ENCODE results near the gene SNAPC1.
"Not testable (repeated sequence)": the region's sequence is repeated elsewhere in the genome, so short reads cannot be mapped to it uniquely, and the experiment has no call there.

The SNAPC1 gene

GRCh38 chr14:61750708-61751474 lies 11.3 kb upstream of the SNAPC1 start:
- DNase-seq, result peak; percentile 96

GRCh38 chr14:61751475-61751989 lies 10.7 kb upstream of the SNAPC1 start:
- DNase-seq, result no peak

GRCh38 chr14:61752626-61753025 lies 9.6 kb upstream of the SNAPC1 start:
- no peak for DNase-seq

- peak; percentile 29 for DNase-seq
Measured at GRCh38 chr14:61753631-61754030, 8.6 kb upstream of the SNAPC1 start.

GRCh38 chr14:61754627-61755381 lies 7.4 kb upstream of the SNAPC1 start:
- no peak for DNase-seq

GRCh38 chr14:61755382-61755742 lies 6.9 kb upstream of the SNAPC1 start:
- DNase-seq, result not testable (repeated sequence)

- DNase-seq, result no peak
Measured at GRCh38 chr14:61756135-61756534, 6.1 kb upstream of the SNAPC1 start.

GRCh38 chr14:61759878-61760277 lies 2.3 kb upstream of the SNAPC1 start:
- DNase-seq, result no peak

GRCh38 chr14:61761557-61761956 lies 663 bp upstream of the SNAPC1 start:
- no peak for DNase-seq

GRCh38 chr14:61764342-61765122 lies 2.3 kb downstream of the SNAPC1 start:
- peak; percentile 82 for DNase-seq

- DNase-seq, result peak; percentile 96
Measured at GRCh38 chr14:61765225-61765943, 3.2 kb downstream of the SNAPC1 start.

GRCh38 chr14:61766151-61766550 lies 3.9 kb downstream of the SNAPC1 start:
- peak; percentile 71 for DNase-seq

- DNase-seq, result no peak
Measured at GRCh38 chr14:61768240-61768639, 6.0 kb downstream of the SNAPC1 start.

- no peak for DNase-seq
Measured at GRCh38 chr14:61769893-61770292, 7.7 kb downstream of the SNAPC1 start.

- DNase-seq, result no peak
Measured at GRCh38 chr14:61774861-61775260, 12.6 kb downstream of the SNAPC1 start.

GRCh38 chr14:61780125-61780524 lies 17.9 kb downstream of the SNAPC1 start:
- DNase-seq, result no peak

- DNase-seq, result no peak
Measured at GRCh38 chr14:61797309-61797708, 35.1 kb downstream of the SNAPC1 start.

- DNase-seq, result no peak
Measured at GRCh38 chr14:61802010-61802568, 39.9 kb downstream of the SNAPC1 start.

- no peak for DNase-seq
Measured at GRCh38 chr14:61803755-61804154, 41.5 kb downstream of the SNAPC1 start.

GRCh38 chr14:61805451-61805850 lies 43.2 kb downstream of the SNAPC1 start:
- DNase-seq, result no peak

- DNase-seq, result no peak
Measured at GRCh38 chr14:61811882-61812346, 49.7 kb downstream of the SNAPC1 start.
